ENCODE measurements around the gene PERCC1. TPM values are rescaled to one million over a fixed set of nuclear protein-coding genes. Genes with fewer than 3 reads are reported as not detected.
"Not testable (repeated sequence)": the region's sequence is repeated elsewhere in the genome, so short reads cannot be mapped to it uniquely, and the experiment has no call there.

PERCC1 gene
- total RNA-seq, 1 donor: not detected

DNA sequence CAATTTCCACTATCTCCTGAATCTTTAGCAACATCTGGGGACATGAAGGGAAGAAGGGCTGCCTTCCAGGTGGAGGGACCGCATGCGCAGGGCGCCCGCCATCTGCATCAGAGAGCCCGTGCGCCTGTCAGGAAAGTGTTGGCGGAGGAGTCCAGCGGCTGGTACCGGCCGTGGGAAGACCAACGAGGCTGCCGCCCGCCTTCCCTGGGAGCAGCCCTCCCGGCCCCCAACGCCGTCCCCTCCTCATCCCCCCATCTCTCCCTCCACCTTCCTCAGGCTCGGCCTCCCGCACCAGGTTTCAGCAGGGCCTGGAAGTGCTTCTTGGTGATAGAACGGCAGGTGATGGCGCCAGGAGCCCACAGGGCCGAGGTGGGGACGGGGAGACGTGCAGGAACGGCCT, 35.2 kb downstream of the PERCC1 start:
- H3K4me3 ChIP-seq (ENCODE audit: low read depth, low read length): no peak overlapping the region
- DNase-seq (ENCODE audit: low read depth): no peak
- TF ChIP-seq, protein P1, sequence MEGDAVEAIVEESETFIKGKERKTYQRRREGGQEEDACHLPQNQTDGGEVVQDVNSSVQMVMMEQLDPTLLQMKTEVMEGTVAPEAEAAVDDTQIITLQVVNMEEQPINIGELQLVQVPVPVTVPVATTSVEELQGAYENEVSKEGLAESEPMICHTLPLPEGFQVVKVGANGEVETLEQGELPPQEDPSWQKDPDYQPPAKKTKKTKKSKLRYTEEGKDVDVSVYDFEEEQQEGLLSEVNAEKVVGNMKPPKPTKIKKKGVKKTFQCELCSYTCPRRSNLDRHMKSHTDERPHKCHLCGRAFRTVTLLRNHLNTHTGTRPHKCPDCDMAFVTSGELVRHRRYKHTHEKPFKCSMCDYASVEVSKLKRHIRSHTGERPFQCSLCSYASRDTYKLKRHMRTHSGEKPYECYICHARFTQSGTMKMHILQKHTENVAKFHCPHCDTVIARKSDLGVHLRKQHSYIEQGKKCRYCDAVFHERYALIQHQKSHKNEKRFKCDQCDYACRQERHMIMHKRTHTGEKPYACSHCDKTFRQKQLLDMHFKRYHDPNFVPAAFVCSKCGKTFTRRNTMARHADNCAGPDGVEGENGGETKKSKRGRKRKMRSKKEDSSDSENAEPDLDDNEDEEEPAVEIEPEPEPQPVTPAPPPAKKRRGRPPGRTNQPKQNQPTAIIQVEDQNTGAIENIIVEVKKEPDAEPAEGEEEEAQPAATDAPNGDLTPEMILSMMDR (IDR thresholded peaks at IDR 0.05; ENCODE audit: insufficient read depth, low read length): no peak

DNA sequence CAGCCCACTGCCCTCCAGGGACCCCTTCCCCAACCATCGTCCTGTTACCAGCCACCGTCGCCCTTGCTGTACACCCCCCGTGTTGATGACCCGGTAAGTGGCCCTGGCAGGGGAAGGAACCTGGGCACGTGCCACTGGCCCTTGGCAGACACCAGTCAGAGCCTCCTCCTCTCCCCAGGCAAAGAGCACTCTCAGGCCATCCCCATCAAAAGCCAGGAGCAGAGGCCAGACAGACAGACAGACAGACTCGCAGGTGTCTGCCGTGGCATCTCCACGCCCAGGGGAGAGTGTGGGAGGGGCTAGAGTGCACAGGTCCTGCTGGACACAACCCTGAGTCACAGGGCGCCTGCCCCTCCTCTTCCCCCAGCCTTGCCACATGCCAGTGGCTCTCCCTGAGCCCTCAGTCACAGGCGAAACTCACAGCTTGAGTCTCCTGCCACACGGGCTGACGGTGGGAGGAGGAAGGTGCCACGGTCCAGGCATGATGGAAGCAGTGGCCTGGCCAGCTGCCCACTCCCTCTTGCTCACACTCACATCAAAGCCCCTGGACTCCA, 36.2 kb downstream of the PERCC1 start:
- no peak overlapping the region for H3K4me3 ChIP-seq (ENCODE audit: low read depth, low read length)
- no peak for DNase-seq (ENCODE audit: low read depth)
- TF ChIP-seq, protein P1 (IDR thresholded peaks at IDR 0.05; ENCODE audit: insufficient read depth, low read length): no peak

DNA sequence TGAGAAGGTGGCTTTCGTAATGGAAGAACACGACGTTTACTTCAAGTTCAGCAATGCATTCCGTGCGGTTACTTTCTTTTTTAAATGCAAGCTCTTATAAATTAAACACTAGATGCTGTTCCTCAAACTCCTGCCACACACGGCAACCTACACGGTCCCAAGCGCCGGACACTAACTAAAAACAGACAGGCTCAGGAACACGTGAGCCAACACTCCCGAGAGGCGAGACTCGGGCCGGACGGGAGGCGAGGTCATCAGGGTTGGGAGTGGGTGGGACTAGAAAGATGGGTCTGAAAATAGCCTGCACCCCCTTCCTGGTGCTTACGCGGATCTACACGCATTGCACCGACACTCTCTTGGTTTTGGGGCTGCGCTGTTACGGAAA, 37.5 kb downstream of the PERCC1 start:
- no peak for DNase-seq (ENCODE audit: low read depth)
- TF ChIP-seq, protein P1 (IDR thresholded peaks at IDR 0.05; ENCODE audit: insufficient read depth, low read length): no peak
- no peak overlapping the region for H3K4me3 ChIP-seq (ENCODE audit: low read depth, low read length)

DNA sequence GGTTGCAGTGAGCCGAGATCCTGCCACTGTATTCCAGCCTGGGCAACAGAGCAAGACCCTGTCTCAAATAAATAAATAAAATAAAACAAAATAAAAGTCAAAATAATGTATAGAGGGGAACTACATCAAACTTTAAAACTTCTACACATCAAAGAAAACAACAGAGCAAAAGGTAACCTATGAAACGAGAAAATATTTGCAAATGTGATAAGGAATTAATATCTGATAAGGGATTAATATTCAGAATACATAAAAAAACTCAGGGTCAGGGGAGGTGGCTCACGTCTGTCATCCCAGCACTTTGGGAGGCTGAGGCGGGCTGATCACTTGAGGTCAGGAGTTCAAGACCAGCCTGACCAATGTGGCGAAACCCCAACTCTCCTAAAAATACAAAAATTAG, 38.3 kb downstream of the PERCC1 start:
- H3K4me3 ChIP-seq (ENCODE audit: low read depth, low read length): not testable (repeated sequence)

GRCh38 chr16:1469693-1470201, 38.9 kb downstream of the PERCC1 start:
- TF ChIP-seq, protein P1 (IDR thresholded peaks at IDR 0.05; ENCODE audit: insufficient read depth, low read length): no peak
- no peak for DNase-seq (ENCODE audit: low read depth)

More for the DNA sequence above, 38.3 kb downstream of the PERCC1 start:
- DNase-seq (ENCODE audit: low read depth): not testable (repeated sequence)

DNA sequence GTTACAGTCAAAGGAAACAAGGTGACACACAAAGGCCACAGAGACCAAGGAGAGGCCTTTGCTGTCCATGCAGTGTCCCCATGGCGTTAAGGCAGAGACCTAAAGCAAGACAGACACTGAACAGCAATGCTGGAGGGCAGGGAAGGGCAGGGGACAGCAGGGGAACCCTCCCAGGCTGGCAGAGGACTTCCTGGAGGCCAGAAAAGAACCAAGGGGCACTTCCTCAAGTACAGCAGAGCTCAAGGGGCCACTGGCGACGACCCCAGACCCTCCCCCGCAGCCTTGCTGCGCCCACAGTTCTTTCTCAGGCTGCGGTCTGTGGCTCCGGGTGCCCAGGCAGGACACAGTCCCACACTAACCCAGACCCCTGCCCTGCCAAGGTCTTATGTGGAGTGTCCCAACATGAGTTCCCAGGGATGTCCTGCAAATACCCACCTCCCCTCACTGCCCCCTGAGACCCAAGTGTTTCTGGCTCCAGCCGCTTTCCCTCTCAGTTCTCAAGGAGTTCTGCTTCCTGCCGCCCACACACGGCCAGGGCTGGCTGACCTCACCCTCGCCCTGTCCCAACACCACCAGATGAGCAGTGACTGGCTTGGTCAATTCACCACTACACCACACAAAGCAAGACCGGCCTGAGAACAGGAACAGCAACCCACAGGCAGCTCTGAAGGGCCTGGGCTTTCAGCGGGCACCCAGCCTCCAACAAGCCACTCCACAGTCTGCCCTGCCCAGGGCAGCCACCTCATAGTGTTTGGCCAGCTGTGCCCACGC, 39.8 kb downstream of the PERCC1 start:
- no peak overlapping the region for H3K4me3 ChIP-seq (ENCODE audit: low read depth, low read length)
- TF ChIP-seq, protein P1 (IDR thresholded peaks at IDR 0.05; ENCODE audit: insufficient read depth, low read length): no peak

More at GRCh38 chr16:1469693-1470201, 38.9 kb downstream of the PERCC1 start:
- H3K4me3 ChIP-seq (ENCODE audit: low read depth, low read length): no peak overlapping the region

DNA sequence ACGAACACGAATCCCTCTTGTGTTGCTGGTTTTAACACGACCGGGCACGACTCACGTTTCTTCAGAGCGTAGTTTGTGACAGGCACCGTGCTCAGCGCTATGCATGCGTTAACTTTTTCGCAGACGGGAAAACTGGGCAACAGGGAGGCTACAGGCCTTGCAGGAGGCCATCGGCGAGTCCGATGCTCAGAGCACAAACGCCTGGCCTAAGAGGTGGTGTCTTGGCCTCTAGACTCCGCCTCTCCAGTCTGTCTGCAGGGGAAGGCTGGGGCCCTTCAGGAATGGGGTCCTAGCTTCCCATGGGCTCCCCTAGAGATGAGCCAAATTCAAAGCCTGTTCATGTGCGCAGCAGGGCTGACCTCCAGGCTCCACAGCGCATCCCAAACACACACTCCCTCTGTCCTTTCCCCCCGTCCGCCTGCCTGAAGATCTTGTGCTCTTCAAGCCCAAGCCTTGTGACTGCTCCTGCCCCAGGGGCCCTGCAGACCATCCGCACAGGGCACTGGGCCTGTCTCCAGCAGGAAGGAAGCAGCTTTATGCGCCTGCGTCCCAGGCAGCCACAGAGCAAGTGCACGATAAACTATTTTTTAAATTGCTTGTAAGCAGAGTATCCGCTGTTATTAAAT, 40.8 kb downstream of the PERCC1 start:
- H3K4me3 ChIP-seq (ENCODE audit: low read depth, low read length): no peak overlapping the region
- no peak for DNase-seq (ENCODE audit: low read depth)
- TF ChIP-seq, protein P1 (IDR thresholded peaks at IDR 0.05; ENCODE audit: insufficient read depth, low read length): no peak

More for the DNA sequence above, 39.8 kb downstream of the PERCC1 start:
- no peak for DNase-seq (ENCODE audit: low read depth)
